ENCODE data around the gene MICAL3. TPM values are rescaled to one million over a fixed set of nuclear protein-coding genes. Genes with fewer than 3 reads are reported as not detected.

MICAL3 gene
- total RNA-seq, 3 donors from 2014 or later (not counting 1 experiment from before 2014, with no cell fraction given): 17.1 to 36.3 (median 34.3) TPM

DNA sequence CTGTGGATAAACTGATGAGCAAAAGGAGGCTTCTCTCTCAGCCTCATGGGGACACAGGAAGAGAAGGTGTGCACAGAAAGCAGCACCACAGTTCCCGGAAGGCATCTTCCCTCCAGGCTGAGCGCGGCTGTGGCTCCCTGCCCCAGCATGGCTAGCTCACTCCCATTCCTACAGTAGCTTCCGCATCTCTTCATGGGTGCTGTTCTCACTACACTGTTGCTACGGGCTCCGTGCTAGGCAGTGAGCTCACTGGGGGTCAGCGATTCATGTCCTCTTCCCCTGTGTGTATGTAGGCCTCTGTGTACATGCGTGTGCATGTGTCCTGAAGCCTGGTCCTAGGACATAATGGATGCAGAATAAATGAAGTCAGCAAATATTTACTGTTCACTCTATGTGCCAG, 64.3 kb downstream of the MICAL3 start:
- Histone ChIP-seq H3K27ac (ENCODE audit: low read length) (no peak overlapping the region), H3K36me3 (ENCODE audit: control insufficient read depth, insufficient read depth, low read length) (no peaks in the 10 kb centered on the region), H3K4me3 (ENCODE audit: low read length) (no peak overlapping the region), H3K9me3 (ENCODE audit: control insufficient read depth, insufficient read depth, low read length) (no peaks in the 10 kb centered on the region), H3K4me1 (ENCODE audit: control insufficient read depth, insufficient read depth, low read length) (no peaks in the 10 kb centered on the region), H3K27me3 (ENCODE audit: control insufficient read depth, insufficient read depth, low read length) (no peaks in the 10 kb centered on the region)
- 95% methylated on average over 8 of the region's 8 CpGs for WGBS (ENCODE audit: insufficient coverage)
- no peak for ATAC-seq
- TF ChIP-seq, protein P1, sequence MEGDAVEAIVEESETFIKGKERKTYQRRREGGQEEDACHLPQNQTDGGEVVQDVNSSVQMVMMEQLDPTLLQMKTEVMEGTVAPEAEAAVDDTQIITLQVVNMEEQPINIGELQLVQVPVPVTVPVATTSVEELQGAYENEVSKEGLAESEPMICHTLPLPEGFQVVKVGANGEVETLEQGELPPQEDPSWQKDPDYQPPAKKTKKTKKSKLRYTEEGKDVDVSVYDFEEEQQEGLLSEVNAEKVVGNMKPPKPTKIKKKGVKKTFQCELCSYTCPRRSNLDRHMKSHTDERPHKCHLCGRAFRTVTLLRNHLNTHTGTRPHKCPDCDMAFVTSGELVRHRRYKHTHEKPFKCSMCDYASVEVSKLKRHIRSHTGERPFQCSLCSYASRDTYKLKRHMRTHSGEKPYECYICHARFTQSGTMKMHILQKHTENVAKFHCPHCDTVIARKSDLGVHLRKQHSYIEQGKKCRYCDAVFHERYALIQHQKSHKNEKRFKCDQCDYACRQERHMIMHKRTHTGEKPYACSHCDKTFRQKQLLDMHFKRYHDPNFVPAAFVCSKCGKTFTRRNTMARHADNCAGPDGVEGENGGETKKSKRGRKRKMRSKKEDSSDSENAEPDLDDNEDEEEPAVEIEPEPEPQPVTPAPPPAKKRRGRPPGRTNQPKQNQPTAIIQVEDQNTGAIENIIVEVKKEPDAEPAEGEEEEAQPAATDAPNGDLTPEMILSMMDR (IDR thresholded peaks at IDR 0.05): no peak
- no peak overlapping the region for H3K27ac Mint-ChIP-seq
- H3K36me3 Mint-ChIP-seq: no peaks in the 10 kb centered on the region
- H3K4me1 Mint-ChIP-seq: peaks cover 0 to 5% of the 10 kb centered on the region in 2 donors
- H3K9me3 Mint-ChIP-seq: no peaks in the 10 kb centered on the region
- no peaks in the 10 kb centered on the region for H3K27me3 Mint-ChIP-seq (ENCODE audit: low read depth in 2 of 2)
- no peak overlapping the region for H3K4me3 Mint-ChIP-seq
- intact Hi-C loops (cut with micrococcal nuclease): no loop called here
- no peak for DNase-seq

DNA sequence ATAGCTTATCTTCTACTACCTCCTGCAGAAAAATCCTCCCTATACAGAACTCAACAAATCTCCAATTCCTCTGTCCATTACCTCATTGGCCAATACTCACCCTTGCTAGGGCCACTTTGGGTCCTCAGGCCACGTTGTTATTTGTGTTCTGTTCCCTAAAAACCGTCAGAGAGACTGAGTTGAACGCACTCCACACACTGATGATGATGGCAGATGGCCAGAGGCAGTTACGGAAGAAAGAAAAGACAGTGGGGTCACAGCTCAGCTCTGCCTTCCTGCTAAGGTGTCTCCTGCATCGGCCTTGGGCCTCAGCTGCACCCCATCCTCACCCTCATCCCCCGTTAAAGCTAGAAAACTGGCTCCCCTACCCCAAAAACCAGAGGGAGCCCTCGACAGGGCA, 66.2 kb downstream of the MICAL3 start:
- DNase-seq: no peak
- H3K9me3 ChIP-seq (ENCODE audit: control insufficient read depth, insufficient read depth, low read length): no peaks in the 10 kb centered on the region
- Mint-ChIP-seq H3K27me3 (ENCODE audit: low read depth in 2 of 2) (no peaks in the 10 kb centered on the region), H3K4me1 (peaks cover 0 to 5% of the 10 kb centered on the region in 2 donors), H3K36me3 (no peaks in the 10 kb centered on the region), H3K9me3 (no peaks in the 10 kb centered on the region), H3K4me3 (no peak overlapping the region), H3K27ac (no peak overlapping the region)
- intact Hi-C loops (cut with micrococcal nuclease): no loop called here
- 92% methylated on average over 7 of the region's 7 CpGs for WGBS (ENCODE audit: insufficient coverage)
- TF ChIP-seq, protein P1 (IDR thresholded peaks at IDR 0.05): no peak
- no peak overlapping the region for H3K27ac ChIP-seq (ENCODE audit: low read length)
- H3K4me3 ChIP-seq (ENCODE audit: low read length): no peak overlapping the region
- no peak for ATAC-seq
- no peaks in the 10 kb centered on the region for H3K4me1 ChIP-seq (ENCODE audit: control insufficient read depth, insufficient read depth, low read length)
- H3K27me3 ChIP-seq (ENCODE audit: control insufficient read depth, insufficient read depth, low read length): no peaks in the 10 kb centered on the region
- H3K36me3 ChIP-seq (ENCODE audit: control insufficient read depth, insufficient read depth, low read length): no peaks in the 10 kb centered on the region

DNA sequence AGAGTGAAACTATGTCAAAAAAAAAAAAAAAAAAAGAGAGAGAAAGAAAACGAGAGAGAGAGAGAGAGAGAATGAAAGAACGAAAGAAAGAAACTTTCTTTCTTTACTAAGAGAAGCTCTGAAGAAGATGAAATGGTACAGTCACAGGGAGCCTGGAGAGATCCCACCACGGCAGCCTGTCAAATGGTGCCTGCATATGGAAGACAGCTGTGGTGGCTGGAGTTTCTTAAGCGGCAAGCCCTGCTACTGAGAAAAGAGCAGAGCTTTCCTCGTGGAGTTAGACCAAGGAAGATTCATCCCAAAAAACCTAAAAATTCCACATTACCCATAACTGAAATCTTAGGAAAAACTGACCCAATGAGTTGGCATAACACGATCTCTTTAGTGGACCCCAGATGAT, 66.7 kb downstream of the MICAL3 start:
- H3K9me3 Mint-ChIP-seq: no peaks in the 10 kb centered on the region
- WGBS (ENCODE audit: insufficient coverage): 75% methylated on average over 4 of the region's 6 CpGs

DNA sequence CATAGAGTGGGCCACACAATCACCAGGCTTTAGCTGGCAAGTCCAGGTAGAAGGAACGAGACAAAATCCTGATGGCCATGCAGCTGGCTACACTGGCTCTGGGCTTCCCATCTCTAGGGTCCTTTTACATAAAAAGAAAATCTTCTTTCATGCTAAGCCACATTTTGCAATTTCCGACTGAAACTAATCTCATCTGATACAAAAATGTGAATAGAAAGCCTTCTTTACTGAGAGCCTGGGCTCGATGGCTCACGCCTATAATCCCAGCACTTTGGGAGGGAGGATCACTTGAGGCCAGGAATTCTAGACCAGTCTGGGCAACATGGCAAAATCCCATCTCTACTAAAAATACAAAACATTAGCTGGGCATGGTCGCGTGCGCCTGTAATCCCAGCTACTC, 67.2 kb downstream of the MICAL3 start:
- Histone ChIP-seq H3K4me1 (ENCODE audit: control insufficient read depth, insufficient read depth, low read length) (no peaks in the 10 kb centered on the region), H3K36me3 (ENCODE audit: control insufficient read depth, insufficient read depth, low read length) (no peaks in the 10 kb centered on the region), H3K27ac (ENCODE audit: low read length) (no peak overlapping the region), H3K9me3 (ENCODE audit: control insufficient read depth, insufficient read depth, low read length) (no peaks in the 10 kb centered on the region), H3K4me3 (ENCODE audit: low read length) (no peak overlapping the region), H3K27me3 (ENCODE audit: control insufficient read depth, insufficient read depth, low read length) (no peaks in the 10 kb centered on the region)
- WGBS (ENCODE audit: insufficient coverage): 89% methylated on average over 7 of the region's 7 CpGs
- Mint-ChIP-seq H3K27ac (no peak overlapping the region), H3K36me3 (no peaks in the 10 kb centered on the region), H3K9me3 (no peaks in the 10 kb centered on the region), H3K27me3 (ENCODE audit: low read depth in 2 of 2) (no peaks in the 10 kb centered on the region), H3K4me1 (peaks cover 4 to 5% of the 10 kb centered on the region in 2 donors), H3K4me3 (no peak overlapping the region)
- TF ChIP-seq, protein P1 (IDR thresholded peaks at IDR 0.05): no peak
- no peak for ATAC-seq
- intact Hi-C loops (cut with micrococcal nuclease): no loop called here
- DNase-seq: no peak

More for the DNA sequence above, 66.7 kb downstream of the MICAL3 start:
- peaks cover 0 to 5% of the 10 kb centered on the region in 2 donors for H3K4me1 Mint-ChIP-seq
- Histone ChIP-seq H3K27me3 (ENCODE audit: control insufficient read depth, insufficient read depth, low read length) (no peaks in the 10 kb centered on the region), H3K36me3 (ENCODE audit: control insufficient read depth, insufficient read depth, low read length) (no peaks in the 10 kb centered on the region), H3K27ac (ENCODE audit: low read length) (no peak overlapping the region), H3K4me1 (ENCODE audit: control insufficient read depth, insufficient read depth, low read length) (no peaks in the 10 kb centered on the region), H3K9me3 (ENCODE audit: control insufficient read depth, insufficient read depth, low read length) (no peaks in the 10 kb centered on the region), H3K4me3 (ENCODE audit: low read length) (no peak overlapping the region)
- H3K36me3 Mint-ChIP-seq: no peaks in the 10 kb centered on the region
- intact Hi-C loops (cut with micrococcal nuclease): no loop called here
- H3K27me3 Mint-ChIP-seq (ENCODE audit: low read depth in 2 of 2): no peaks in the 10 kb centered on the region
- TF ChIP-seq, protein P1 (IDR thresholded peaks at IDR 0.05): no peak
- no peak overlapping the region for H3K27ac Mint-ChIP-seq
- DNase-seq (no peak), ATAC-seq (no peak)
- no peak overlapping the region for H3K4me3 Mint-ChIP-seq

Data from natural killer cell (primary cell).